ENCODE results near the gene MYT1.

DNA sequence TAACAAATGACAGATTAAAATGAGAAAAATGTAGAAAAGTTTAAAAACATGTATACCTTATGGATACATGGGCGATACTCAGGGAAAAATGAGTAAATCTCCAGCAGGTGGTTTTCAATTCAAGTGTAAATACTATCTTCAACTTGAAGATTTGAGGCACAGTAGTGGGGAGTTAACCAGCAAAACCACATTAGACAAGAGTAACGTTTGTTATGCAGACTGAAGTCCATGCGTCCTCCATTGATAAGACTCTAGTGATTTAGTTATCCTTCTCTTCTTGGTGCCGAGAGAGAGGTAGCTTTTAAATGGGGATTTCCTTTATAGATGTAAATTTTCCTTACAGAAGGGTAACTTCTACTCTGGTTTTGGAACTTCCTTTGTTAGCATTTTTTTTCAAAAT, 119.4 kb downstream of the MYT1 start:
- TF ChIP-seq POLR2A (IDR thresholded peaks at IDR 0.05): no peak
- TF ChIP-seq CTCF (IDR thresholded peaks at IDR 0.05): no peak
